ENCODE results near the gene FANCB.
A peak's percentile ranks its signal among the peaks of the same experiment; 100 is the strongest.

Gene FANCB

GRCh38 chrX:14872851-14873675 is at the start of gene FANCB, which contains the start of gene MOSPD2:
Gene FANCB, minus strand, starts transcription at chrX:14873069. Its CDS starts 7,559 bp downstream, at chrX:14865510.
Gene MOSPD2, plus strand, starts transcription at chrX:14873421. Its CDS starts 108 bp downstream, at chrX:14873529.
- FAIRE-seq (no peak), DNase-seq (ENCODE audit: insufficient read length, low spot score) (peak; percentile 41)
- TF ChIP-seq CTCF (IDR thresholded peaks at IDR 0.05; ENCODE audit: insufficient read depth, missing control alignments): no peak

- no peak for FAIRE-seq
- no peak for TF ChIP-seq CTCF (IDR thresholded peaks at IDR 0.05; ENCODE audit: insufficient read depth, missing control alignments)
- DNase-seq (ENCODE audit: insufficient read length, low spot score): no peak
These were observed 49.6 kb upstream of the FANCB start for GRCh38 chrX:14922437-14922836.

- DNase-seq (ENCODE audit: insufficient read length, low spot score) (no peak), FAIRE-seq (no peak)
- no peak for TF ChIP-seq CTCF (IDR thresholded peaks at IDR 0.05; ENCODE audit: insufficient read depth, missing control alignments)
These were observed 47.3 kb upstream of the FANCB start for GRCh38 chrX:14920196-14920595.

- DNase-seq (ENCODE audit: insufficient read length, low spot score) (no peak), FAIRE-seq (no peak)
- TF ChIP-seq CTCF (IDR thresholded peaks at IDR 0.05; ENCODE audit: insufficient read depth, missing control alignments): no peak
These were observed 46.5 kb upstream of the FANCB start for GRCh38 chrX:14919407-14919806.

GRCh38 chrX:14916017-14916674 is 43.3 kb upstream of the FANCB start:
- DNase-seq (ENCODE audit: insufficient read length, low spot score) (no peak), FAIRE-seq (no peak)
- no peak for TF ChIP-seq CTCF (IDR thresholded peaks at IDR 0.05; ENCODE audit: insufficient read depth, missing control alignments)

- DNase-seq (ENCODE audit: insufficient read length, low spot score): no peak
- no peak for TF ChIP-seq CTCF (IDR thresholded peaks at IDR 0.05; ENCODE audit: insufficient read depth, missing control alignments)
- no peak for FAIRE-seq
These were observed 42.7 kb upstream of the FANCB start for GRCh38 chrX:14915596-14915995.

GRCh38 chrX:14913241-14913640 is 40.4 kb upstream of the FANCB start:
- DNase-seq (ENCODE audit: insufficient read length, low spot score) (no peak), FAIRE-seq (no peak)
- TF ChIP-seq CTCF (IDR thresholded peaks at IDR 0.05; ENCODE audit: insufficient read depth, missing control alignments): no peak
